ENCODE results near the gene IST1. TPM values are rescaled to one million over a fixed set of nuclear protein-coding genes. Genes with fewer than 3 reads are reported as not detected.

The IST1 gene
- total RNA-seq, 2 experiments from 2014 or later: 206 to 209 TPM

- peaks cover 48% of the 10 kb centered on the region for H3K36me3 Mint-ChIP-seq
- ATAC-seq: no peak
- peaks cover 42% of the 10 kb centered on the region for H3K4me1 Mint-ChIP-seq
These were observed 15.8 kb downstream of the IST1 start for GRCh38 chr16:71911121-71911520.

DNA sequence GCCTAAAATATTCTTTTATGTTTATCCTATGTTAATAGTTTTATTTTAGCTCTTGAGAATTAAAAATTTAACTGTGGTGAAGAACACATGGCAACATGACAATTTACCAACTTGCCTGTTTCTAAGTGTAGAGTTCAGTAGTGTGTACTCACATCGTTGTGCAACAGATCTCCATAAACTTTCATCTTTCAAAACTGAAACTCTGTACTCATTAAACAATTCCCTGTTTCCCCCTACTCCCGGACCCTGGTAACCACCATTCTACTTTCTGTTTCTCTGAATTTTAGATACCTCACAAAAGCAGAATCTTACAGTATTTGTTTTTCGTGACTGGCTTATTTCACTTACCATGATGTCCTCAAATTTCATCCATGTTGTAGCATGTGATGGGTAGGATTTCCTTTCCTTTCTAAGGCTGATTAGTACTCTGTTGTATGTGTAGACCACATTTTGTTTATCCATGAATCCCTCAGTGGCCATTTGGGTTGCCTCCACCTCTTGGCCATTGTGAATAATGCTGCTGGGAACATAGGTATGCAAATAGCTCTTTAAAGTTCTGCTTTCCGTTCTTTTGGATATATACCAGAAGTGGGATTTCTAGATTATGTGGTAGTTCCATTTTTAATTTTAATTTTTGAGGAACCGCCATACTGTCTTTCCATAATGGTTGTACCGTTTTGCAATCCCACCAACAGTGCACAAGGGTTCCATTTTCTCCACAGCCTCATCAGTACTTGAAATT is 17.4 kb downstream of the IST1 start:
- no peak overlapping the region for H3K27ac Mint-ChIP-seq
- no peaks in the 10 kb centered on the region for H3K9me3 Mint-ChIP-seq (ENCODE audit: low read depth)
- DNase-seq: no peak
- peaks cover 38% of the 10 kb centered on the region for H3K4me1 Mint-ChIP-seq
- H3K4me3 Mint-ChIP-seq: no peak overlapping the region
- peaks cover 60% of the 10 kb centered on the region for H3K36me3 Mint-ChIP-seq
- no peaks in the 10 kb centered on the region for H3K27me3 Mint-ChIP-seq
- ATAC-seq: no peak
- CTCF ChIA-PET: interaction anchor here (1.3 kb wide), 1 partner anchor 27 kb away, joined by 3 read pairs; no protein-coding TSS in a partner anchor

More at GRCh38 chr16:71911121-71911520, 15.8 kb downstream of the IST1 start:
- Mint-ChIP-seq H3K27me3 (no peaks in the 10 kb centered on the region), H3K27ac (no peak overlapping the region), H3K9me3 (ENCODE audit: low read depth) (no peaks in the 10 kb centered on the region), H3K4me3 (no peak overlapping the region)
- DNase-seq: no peak
- CTCF ChIA-PET: no interaction called here

- no peak overlapping the region for H3K27ac Mint-ChIP-seq
- peaks cover 32% of the 10 kb centered on the region for H3K4me1 Mint-ChIP-seq
- H3K27me3 Mint-ChIP-seq: no peaks in the 10 kb centered on the region
- DNase-seq (no peak), ATAC-seq (no peak)
- H3K4me3 Mint-ChIP-seq: no peak overlapping the region
- peaks cover 68% of the 10 kb centered on the region for H3K36me3 Mint-ChIP-seq
- CTCF ChIA-PET: no interaction called here
- no peaks in the 10 kb centered on the region for H3K9me3 Mint-ChIP-seq (ENCODE audit: low read depth)
These were observed 19.5 kb downstream of the IST1 start for GRCh38 chr16:71914802-71915201.

GRCh38 chr16:71915350-71915749 is 20.0 kb downstream of the IST1 start:
- DNase-seq (no peak), ATAC-seq (no peak)
- Mint-ChIP-seq H3K27me3 (no peaks in the 10 kb centered on the region), H3K27ac (no peak overlapping the region), H3K4me3 (no peak overlapping the region), H3K4me1 (peaks cover 29% of the 10 kb centered on the region), H3K9me3 (ENCODE audit: low read depth) (no peaks in the 10 kb centered on the region), H3K36me3 (peaks cover 73% of the 10 kb centered on the region)
- CTCF ChIA-PET: no interaction called here

GRCh38 chr16:71916397-71916920 is 21.1 kb downstream of the IST1 start:
- H3K36me3 Mint-ChIP-seq: peaks cover 79% of the 10 kb centered on the region
- peaks cover 26% of the 10 kb centered on the region for H3K4me1 Mint-ChIP-seq
- H3K27ac Mint-ChIP-seq: no peak overlapping the region
- no peak overlapping the region for H3K4me3 Mint-ChIP-seq
- CTCF ChIA-PET: interaction anchor here (1.0 to 1.8 kb wide), 3 partner anchors 12 to 34 kb away, joined by 3 to 9 read pairs (median 5); no protein-coding TSS in a partner anchor
- H3K27me3 Mint-ChIP-seq: no peaks in the 10 kb centered on the region
- H3K9me3 Mint-ChIP-seq (ENCODE audit: low read depth): no peaks in the 10 kb centered on the region
- DNase-seq: no peak
- no peak for ATAC-seq

DNA sequence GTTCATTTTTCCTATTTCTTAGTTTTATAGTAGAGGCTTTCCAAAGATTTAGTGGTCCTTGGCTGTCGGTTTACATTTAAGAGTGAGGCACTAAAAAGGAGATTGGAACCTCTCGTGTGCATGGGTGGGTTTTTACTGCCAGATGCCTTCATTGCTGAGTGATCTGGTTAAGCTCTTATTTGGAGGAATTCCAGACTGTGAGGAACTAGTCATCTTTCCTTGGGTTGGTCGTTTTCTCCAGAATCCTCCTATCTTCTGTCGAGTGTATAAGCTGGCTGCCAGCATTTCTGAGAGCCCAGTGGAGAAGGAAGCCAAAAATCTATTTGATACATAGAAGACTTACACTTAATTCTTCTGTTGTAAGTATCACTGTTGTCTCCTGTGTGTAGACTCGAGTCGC is 22.6 kb downstream of the IST1 start:
- Mint-ChIP-seq H3K27ac (no peak overlapping the region), H3K4me1 (peaks cover 17% of the 10 kb centered on the region), H3K9me3 (ENCODE audit: low read depth) (no peaks in the 10 kb centered on the region), H3K4me3 (no peak overlapping the region), H3K36me3 (peaks cover 82% of the 10 kb centered on the region), H3K27me3 (no peaks in the 10 kb centered on the region)
- ATAC-seq: no peak
- CTCF ChIA-PET: interaction anchor here (1.1 kb wide), 1 partner anchor 36 kb away, joined by 3 read pairs; no protein-coding TSS in a partner anchor
- no peak for DNase-seq

- ATAC-seq (no peak), DNase-seq (no peak)
- Mint-ChIP-seq H3K9me3 (ENCODE audit: low read depth) (no peaks in the 10 kb centered on the region), H3K4me1 (peaks cover 20% of the 10 kb centered on the region), H3K36me3 (peaks cover 82% of the 10 kb centered on the region), H3K4me3 (no peak overlapping the region), H3K27ac (no peak overlapping the region), H3K27me3 (no peaks in the 10 kb centered on the region)
- CTCF ChIA-PET: interaction anchor here (1.8 kb wide), 1 partner anchor 18 kb away, joined by 4 read pairs; no protein-coding TSS in a partner anchor
These were observed 23.7 kb downstream of the IST1 start for GRCh38 chr16:71919035-71919434.

DNA sequence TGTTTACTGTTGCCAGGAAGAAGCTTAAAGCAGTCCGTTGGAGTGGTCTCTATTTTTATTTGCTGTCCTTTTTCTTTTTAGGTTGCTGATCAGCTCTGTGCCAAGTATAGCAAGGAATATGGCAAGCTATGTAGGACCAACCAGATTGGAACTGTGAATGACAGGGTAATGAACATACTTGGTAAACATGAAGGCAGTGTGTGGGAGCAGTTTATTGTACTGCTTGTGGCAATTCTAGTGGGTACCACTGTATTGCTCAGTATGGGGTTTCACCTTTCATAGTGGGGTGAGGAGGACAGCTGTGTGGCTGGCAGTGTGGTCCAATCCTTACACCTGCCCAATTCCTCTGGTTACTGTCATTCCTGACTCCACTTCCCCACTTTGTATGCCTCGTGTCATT is 25.3 kb downstream of the IST1 start:
- Mint-ChIP-seq H3K9me3 (ENCODE audit: low read depth) (no peaks in the 10 kb centered on the region), H3K36me3 (peaks cover 79% of the 10 kb centered on the region), H3K27me3 (no peaks in the 10 kb centered on the region), H3K27ac (no peak overlapping the region), H3K4me3 (no peak overlapping the region), H3K4me1 (peaks cover 15% of the 10 kb centered on the region)
- CTCF ChIA-PET: interaction anchor here (1.8 kb wide), 1 partner anchor 20 kb away, joined by 4 read pairs; no protein-coding TSS in a partner anchor
- DNase-seq (no peak), ATAC-seq (no peak)

- Mint-ChIP-seq H3K9me3 (ENCODE audit: low read depth) (no peaks in the 10 kb centered on the region), H3K27me3 (no peaks in the 10 kb centered on the region), H3K4me1 (peaks cover 11% of the 10 kb centered on the region), H3K4me3 (no peak overlapping the region), H3K36me3 (peaks cover 73% of the 10 kb centered on the region), H3K27ac (no peak overlapping the region)
- no peak for ATAC-seq
- CTCF ChIA-PET: no interaction called here
- DNase-seq: no peak
These were observed 28.8 kb downstream of the IST1 start for GRCh38 chr16:71923941-71924690.

DNA sequence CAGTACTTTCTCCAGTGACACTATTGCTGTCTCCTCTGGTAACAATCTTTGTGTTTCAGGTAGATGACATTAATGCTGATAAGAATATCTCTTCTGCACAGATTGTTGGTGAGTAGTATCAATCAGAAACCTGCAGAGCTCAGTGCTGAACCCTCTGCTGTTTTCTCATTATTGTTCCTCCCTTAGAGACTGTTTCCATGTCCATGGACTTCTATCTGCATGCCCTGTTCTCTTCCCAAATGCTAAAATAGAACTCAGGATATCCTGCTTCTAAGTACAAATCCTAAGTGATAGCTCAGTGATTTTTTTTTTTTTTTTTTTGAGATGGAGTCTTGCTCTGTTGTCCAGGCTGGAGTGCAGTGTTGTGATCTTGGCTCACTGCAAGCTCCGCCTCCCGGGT is 29.4 kb downstream of the IST1 start:
- ATAC-seq: no peak
- CTCF ChIA-PET: interaction anchor here (0.7 kb wide), 1 partner anchor 90 kb away, joined by 3 read pairs; no protein-coding TSS in a partner anchor
- Mint-ChIP-seq H3K27me3 (no peaks in the 10 kb centered on the region), H3K36me3 (peaks cover 68% of the 10 kb centered on the region), H3K4me1 (peaks cover 11% of the 10 kb centered on the region), H3K27ac (no peak overlapping the region), H3K4me3 (no peak overlapping the region), H3K9me3 (ENCODE audit: low read depth) (no peaks in the 10 kb centered on the region)
- DNase-seq: no peak

DNA sequence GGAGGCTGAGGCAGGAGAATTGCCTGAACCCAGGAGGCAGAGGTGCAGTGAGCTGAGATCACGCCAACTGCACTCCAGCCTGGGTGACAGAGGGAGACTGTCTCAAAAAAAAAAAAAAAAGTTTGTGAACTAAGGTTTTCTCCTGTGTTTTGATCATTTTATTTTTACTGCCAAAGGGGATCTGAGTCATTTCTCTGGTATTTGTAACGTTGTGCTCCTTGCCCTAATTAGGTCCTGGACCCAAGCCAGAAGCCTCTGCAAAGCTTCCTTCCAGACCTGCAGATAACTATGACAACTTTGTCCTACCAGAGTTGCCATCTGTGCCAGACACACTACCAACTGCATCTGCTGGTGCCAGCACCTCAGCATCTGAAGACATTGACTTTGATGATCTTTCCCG is 32.1 kb downstream of the IST1 start:
- Mint-ChIP-seq H3K9me3 (ENCODE audit: low read depth) (no peaks in the 10 kb centered on the region), H3K4me3 (no peak overlapping the region), H3K4me1 (peaks cover 11% of the 10 kb centered on the region), H3K27ac (no peak overlapping the region), H3K27me3 (no peaks in the 10 kb centered on the region), H3K36me3 (peaks cover 50% of the 10 kb centered on the region)
- ATAC-seq (no peak), DNase-seq (no peak)
- CTCF ChIA-PET: no interaction called here

- H3K27ac Mint-ChIP-seq: no peak overlapping the region
- H3K4me3 Mint-ChIP-seq: no peak overlapping the region
- no peaks in the 10 kb centered on the region for H3K9me3 Mint-ChIP-seq (ENCODE audit: low read depth)
- H3K36me3 Mint-ChIP-seq: peaks cover 46% of the 10 kb centered on the region
- CTCF ChIA-PET: interaction anchor here (1.8 kb wide), 1 partner anchor 11 kb away, joined by 5 read pairs; no protein-coding TSS in a partner anchor
- ATAC-seq: no peak
- DNase-seq: no peak
- H3K27me3 Mint-ChIP-seq: no peaks in the 10 kb centered on the region
- peaks cover 11% of the 10 kb centered on the region for H3K4me1 Mint-ChIP-seq
These were observed 32.5 kb downstream of the IST1 start for GRCh38 chr16:71927787-71928186.

DNA sequence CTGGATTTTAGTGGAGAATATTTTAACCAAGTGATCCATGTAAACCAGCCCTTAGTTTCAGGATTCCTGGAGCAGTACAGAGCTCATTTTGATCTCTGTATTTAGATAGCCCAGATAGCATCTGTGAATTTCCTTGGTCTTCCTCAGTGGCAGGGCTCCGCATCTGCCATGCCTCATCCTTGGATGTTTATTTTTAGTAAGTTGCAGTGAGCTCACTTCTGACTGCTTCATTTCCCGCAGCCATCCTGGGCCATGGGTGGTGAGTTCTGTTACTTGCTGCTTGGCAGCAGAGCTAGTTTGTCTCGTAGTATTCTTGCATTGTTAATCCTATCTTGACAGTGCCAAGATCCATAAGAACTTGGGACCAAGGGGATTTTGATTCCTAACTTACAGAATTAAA is 33.7 kb downstream of the IST1 start:
- Mint-ChIP-seq H3K27me3 (no peaks in the 10 kb centered on the region), H3K36me3 (peaks cover 44% of the 10 kb centered on the region)

More for the DNA sequence above, 33.7 kb downstream of the IST1 start:
- DNase-seq (no peak), ATAC-seq (no peak)
- no peak overlapping the region for H3K27ac Mint-ChIP-seq
- H3K4me3 Mint-ChIP-seq: no peak overlapping the region
- no peaks in the 10 kb centered on the region for H3K9me3 Mint-ChIP-seq (ENCODE audit: low read depth)
- H3K4me1 Mint-ChIP-seq: peaks cover 3% of the 10 kb centered on the region
- CTCF ChIA-PET: interaction anchor here (1.8 to 2.8 kb wide), 2 partner anchors 13 to 32 kb away, joined by 5 to 8 read pairs; no protein-coding TSS in a partner anchor
